WERI-Rb-1 (cell line): ENCODE measurements around the gene SLC4A9.

Experiments used
- DNase-seq: peaks from one replicate; pipeline ENCODE4 v3.0.0-alpha.2; 2020
- H3K27ac ChIP-seq: fragments of 250-450 bp; sonication (Bioruptor Pico); 2 replicates; pipeline ENCODE4 v1.5.1; 2020; ENCODE audit warnings: mild to moderate bottlenecking, moderate library complexity
- H3K27me3 ChIP-seq: fragments of 250-450 bp; sonication (Bioruptor Pico); 2 replicates; pipeline ENCODE4 v1.5.1; 2021; ENCODE audit warnings: mild to moderate bottlenecking, low read depth, moderate library complexity; ENCODE audit not compliant: insufficient read depth, severe bottlenecking
- H3K36me3 ChIP-seq: fragments of 250-450 bp; sonication (Bioruptor Pico); 2 replicates; pipeline ENCODE4 v1.5.1; 2020; ENCODE audit warnings: mild to moderate bottlenecking, moderate library complexity
- H3K4me3 ChIP-seq: 2 replicates; pipeline ENCODE4 v1.5.1; 2011; ENCODE audit warnings: low read depth, mild to moderate bottlenecking, control low read depth, low read length
- H3K9me3 ChIP-seq: fragments of 250-450 bp; sonication (Bioruptor Pico); 2 replicates; pipeline ENCODE4 v1.5.1; 2021; ENCODE audit warnings: mild to moderate bottlenecking, moderate library complexity; ENCODE audit not compliant: severe bottlenecking
- CTCF ChIP-seq: IDR thresholded peaks from 2 replicates; pipeline ENCODE4 v1.5.1; 2011; ENCODE audit warnings: low read depth, mild to moderate bottlenecking, control low read depth, inconsistent platforms, low read length

Gene SLC4A9

GRCh38 chr5:140329739-140330481 is 30.1 kb upstream of the SLC4A9 start:
- Histone ChIP-seq H3K36me3 (no peaks in the 10 kb centered on the region), H3K4me3 (no peak overlapping the region), H3K27ac (no peak overlapping the region), H3K27me3 (no peaks in the 10 kb centered on the region), H3K9me3 (no peaks in the 10 kb centered on the region)
- no peak for DNase-seq
- TF ChIP-seq CTCF = no peak

GRCh38 chr5:140331638-140332037 is 28.4 kb upstream of the SLC4A9 start:
- Histone ChIP-seq H3K9me3 (no peaks in the 10 kb centered on the region), H3K27me3 (no peaks in the 10 kb centered on the region), H3K36me3 (no peaks in the 10 kb centered on the region), H3K4me3 (no peak overlapping the region), H3K27ac (no peak overlapping the region)
- no peak for DNase-seq
- TF ChIP-seq CTCF = no peak

- no peak overlapping the region for H3K4me3 ChIP-seq
- no peaks in the 10 kb centered on the region for H3K27me3 ChIP-seq
- DNase-seq = no peak
- H3K9me3 ChIP-seq = no peaks in the 10 kb centered on the region
- no peaks in the 10 kb centered on the region for H3K36me3 ChIP-seq
- no peak overlapping the region for H3K27ac ChIP-seq
- TF ChIP-seq CTCF = no peak
These were observed 23.6 kb upstream of the SLC4A9 start for GRCh38 chr5:140336388-140336787.

- DNase-seq = no peak
- Histone ChIP-seq H3K36me3 (no peaks in the 10 kb centered on the region), H3K9me3 (no peaks in the 10 kb centered on the region), H3K27ac (no peak overlapping the region), H3K4me3 (no peak overlapping the region), H3K27me3 (no peaks in the 10 kb centered on the region)
- TF ChIP-seq CTCF = no peak
These were observed 22.1 kb upstream of the SLC4A9 start for GRCh38 chr5:140337880-140338279.

- Histone ChIP-seq H3K4me3 (no peak overlapping the region), H3K27ac (no peak overlapping the region), H3K27me3 (no peaks in the 10 kb centered on the region), H3K36me3 (no peaks in the 10 kb centered on the region), H3K9me3 (no peaks in the 10 kb centered on the region)
- no peak for DNase-seq
- no peak for TF ChIP-seq CTCF
These were observed 21.7 kb upstream of the SLC4A9 start for GRCh38 chr5:140338336-140338735.

- no peak overlapping the region for H3K4me3 ChIP-seq
- no peaks in the 10 kb centered on the region for H3K9me3 ChIP-seq
- DNase-seq = no peak
- H3K27me3 ChIP-seq = no peaks in the 10 kb centered on the region
- no peak for TF ChIP-seq CTCF
- no peak overlapping the region for H3K27ac ChIP-seq
- no peaks in the 10 kb centered on the region for H3K36me3 ChIP-seq
These were observed 21.1 kb upstream of the SLC4A9 start for GRCh38 chr5:140338908-140339307.
